ENCODE measurements around the gene CAPN7.

Gene CAPN7

GRCh38 chr3:15204005-15204404 lies 2.0 kb upstream of the CAPN7 start:
- no peak for DNase-seq

DNA sequence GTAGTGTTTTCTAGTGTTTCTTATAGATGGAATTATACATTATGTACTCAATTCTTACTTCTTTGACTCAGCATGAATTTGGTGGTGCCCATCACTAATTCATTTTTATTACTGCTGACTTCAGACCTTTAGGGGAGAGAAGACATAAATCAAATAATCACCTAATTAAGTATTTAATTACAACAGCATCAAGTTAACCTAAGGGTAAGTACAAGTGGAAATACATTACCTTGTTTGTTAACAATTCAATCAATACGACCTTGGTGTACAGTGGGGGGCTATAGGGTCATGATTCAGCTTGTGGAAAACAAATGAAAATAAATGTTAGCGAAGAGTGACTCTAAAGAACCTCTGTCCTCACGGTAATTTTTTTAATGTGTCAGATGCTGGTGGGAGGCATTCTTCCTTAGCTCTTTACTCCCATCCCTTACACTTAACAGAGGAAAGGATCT lies 538 bp upstream of the CAPN7 start:
- DNase-seq: no peak

GRCh38 chr3:15206662-15207576 lies 873 bp downstream of the CAPN7 start:
- no peak for DNase-seq

DNA sequence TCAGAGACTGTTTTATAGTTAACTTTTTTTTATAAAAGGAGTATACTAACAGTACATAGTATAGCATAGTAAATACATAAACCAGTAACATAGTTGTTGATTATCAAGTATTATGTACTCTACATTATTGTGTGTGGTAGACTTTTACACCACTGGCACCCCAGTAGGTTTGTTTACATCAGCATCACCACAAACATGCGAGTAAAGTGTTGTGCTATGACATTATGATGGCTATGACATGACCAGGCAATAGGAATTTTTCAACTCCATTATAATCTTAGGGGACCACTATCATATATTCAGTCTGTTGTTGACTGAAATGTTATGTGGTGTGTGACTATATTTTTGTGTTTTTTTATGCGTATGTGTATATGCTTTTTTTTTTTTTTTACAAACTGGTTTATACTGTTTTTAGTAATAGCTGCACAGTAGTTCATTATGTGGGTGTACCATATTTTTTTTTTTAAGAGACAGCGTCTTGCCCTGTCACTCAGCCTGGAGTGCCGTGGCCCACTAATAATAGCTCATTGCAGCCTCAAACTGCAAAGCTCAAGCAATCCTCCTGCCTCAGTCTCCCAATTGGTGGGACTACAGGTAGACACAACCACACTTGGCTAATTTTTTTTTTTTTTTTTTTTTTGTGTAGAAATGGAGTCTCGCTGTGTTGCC lies 1.9 kb downstream of the CAPN7 start:
- DNase-seq: no peak

GRCh38 chr3:15211937-15212336 lies 5.9 kb downstream of the CAPN7 start:
- no peak for DNase-seq

GRCh38 chr3:15214758-15215157 lies 8.7 kb downstream of the CAPN7 start:
- no peak for DNase-seq

GRCh38 chr3:15215996-15216395 lies 9.9 kb downstream of the CAPN7 start:
- DNase-seq: no peak

DNA sequence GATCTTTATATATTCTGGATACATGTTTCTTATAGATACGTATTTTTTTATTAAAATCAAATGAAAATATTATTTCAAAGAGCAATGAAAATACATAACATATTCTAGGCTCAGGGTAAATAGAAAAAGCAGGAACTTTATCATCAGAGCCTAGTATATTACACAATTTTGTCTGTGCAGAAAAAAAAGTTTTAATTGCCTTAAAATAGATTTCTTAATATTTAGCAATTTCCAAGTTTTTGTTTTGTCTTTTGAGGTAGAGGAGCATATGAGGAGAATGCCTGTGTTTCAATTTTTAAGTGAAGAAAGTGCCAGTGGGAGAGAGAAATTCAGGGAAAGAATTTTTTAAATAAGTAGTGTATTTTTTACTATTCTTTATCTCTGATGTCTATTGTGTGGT lies 10.5 kb downstream of the CAPN7 start:
- no peak for DNase-seq

DNA sequence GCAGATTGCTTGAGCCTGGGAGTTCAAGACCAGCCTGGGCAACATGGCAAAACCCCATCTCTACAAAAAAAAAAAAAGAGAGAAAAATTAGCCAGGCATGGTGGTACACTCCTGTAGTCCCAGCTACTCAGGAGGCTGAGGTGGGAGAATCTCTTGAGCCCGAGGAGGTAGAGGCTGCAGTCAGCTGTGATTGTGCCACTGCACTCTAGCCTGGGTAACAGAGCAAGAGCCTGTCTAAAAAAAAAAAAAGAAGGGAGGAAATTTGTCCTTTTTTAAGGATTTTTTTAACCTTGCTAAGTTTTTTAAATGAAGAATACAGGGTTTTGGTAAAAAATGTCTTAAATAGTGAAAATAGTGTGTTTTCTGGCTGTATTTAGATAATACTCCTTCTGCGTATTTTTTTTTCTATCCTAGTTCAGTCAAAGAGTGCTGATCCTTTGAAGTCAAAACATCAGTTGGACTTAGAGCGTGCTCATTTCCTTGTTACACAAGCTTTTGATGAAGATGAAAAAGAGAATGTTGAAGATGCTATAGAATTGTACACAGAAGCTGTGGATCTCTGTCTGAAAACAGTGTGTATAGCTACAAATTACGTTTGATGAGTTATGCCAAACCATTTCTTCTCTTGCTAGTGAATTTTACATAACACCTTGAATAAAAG lies 11.1 kb downstream of the CAPN7 start:
- DNase-seq: no peak

DNA sequence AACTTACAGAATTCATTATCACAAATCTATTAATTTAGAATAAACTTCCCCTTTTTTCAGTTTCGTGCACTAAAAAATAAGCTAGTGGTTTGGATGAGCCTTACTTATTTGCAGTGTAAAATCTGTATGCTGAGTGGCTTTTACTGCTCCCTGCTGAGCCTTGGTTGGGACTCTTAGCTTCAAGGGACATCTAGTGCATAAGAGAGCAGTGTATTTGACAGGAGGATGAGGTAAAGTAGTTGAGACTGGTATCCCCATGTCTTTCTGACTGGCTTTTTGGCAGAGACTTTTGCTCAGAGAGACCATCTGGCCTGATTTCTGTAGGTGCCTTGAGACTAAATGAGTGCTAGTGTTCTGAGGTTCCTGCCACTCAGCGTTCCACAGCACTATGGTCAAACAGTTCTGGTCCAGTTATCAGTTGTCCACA lies 11.8 kb downstream of the CAPN7 start:
- DNase-seq: no peak

DNA sequence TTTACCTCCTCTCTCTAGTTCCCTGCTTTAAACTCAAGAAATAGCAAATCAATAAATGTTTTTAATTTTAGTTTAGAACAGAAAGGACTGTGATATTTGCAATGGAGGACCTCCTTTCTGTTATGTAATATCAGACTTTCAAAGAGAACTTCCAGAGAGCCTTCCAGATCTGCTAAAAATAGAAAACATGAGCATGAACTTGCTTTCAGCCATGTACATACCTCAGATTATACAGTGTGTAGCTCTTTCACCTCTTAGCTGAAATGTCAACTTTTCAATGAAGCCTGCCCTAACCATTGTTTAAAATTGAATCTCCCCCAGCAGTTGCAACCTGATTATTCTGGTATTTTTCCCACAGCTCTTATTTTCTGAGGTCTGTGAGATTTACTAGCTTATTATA lies 12.6 kb downstream of the CAPN7 start:
- no peak for DNase-seq

GRCh38 chr3:15220056-15220455 lies 14.0 kb downstream of the CAPN7 start:
- DNase-seq: no peak

DNA sequence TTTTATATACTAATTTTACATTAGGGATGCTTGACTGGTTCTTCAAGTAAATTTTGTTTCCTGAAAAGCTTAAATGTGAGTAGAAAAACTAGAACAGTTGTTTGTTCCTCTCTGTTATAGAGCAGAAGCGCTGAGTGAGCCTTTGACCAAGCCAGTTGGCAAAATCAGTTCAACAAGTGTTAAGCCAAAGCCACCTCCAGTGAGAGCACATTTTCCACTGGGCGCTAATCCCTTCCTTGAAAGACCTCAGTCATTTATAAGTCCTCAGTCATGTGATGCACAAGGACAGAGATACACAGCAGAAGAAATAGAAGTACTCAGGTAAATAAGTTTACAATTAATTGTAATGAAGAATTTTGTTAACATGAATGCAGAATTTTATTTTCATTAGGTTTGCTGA lies 14.6 kb downstream of the CAPN7 start:
- no peak for DNase-seq

GRCh38 chr3:15221574-15222217 lies 15.7 kb downstream of the CAPN7 start:
- no peak for DNase-seq

DNA sequence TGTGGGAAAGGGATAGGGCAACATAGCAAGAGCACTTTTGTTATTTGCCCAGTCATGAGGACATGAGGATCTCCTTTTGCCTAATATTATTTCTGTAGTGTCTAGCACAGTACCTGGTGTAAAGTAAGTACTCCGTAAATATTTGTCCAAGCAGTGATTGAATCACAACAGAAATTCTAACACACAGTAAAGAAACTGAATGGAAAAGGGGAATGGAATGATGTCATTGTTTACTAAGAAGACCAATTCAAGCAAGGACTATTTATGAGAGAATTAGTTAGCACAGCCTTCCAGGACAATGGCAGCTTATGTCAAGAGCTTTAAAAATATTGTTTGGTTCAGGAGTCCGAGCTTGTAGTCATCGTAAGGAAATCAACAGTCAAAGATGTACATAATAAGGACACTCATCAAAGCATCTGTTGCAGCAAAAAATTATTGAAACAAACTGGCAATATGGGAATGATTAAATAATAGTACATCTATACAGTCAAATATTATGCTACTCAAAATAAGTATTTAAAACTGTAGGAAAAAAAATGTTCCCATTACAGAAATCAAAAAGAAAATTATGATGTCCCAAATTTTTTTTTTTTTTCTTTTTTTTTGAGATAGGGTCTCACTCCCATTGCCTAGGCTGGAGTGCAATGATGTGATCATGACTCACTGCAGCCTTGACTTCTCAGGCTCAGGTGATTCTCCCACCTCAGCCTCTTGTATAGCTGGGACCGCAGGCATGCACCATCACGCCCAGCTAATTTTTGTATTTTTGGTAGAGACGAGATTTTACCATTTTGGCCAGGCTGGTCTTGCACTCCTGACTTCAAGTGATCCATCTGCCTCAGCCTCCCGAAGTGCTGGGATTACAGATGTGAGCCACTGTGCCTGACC lies 17.9 kb downstream of the CAPN7 start:
- DNase-seq: no peak

DNA sequence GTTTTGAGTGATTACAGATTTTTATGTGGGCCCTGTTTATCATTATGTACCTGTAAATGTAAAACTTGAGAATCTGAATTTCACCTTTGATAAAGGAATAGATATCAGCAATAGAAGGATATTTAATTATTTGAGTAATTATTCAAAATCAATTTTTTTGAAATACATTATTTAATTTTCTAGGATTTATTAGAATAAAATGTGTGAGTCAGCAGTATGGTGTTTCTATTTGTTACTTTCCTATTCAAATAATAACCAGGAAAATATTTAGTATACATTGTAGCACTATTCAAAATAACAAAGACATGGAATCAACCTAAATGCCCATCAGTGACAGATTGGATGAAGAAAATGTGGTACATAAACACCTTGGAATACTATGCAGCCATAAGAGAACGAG lies 22.1 kb downstream of the CAPN7 start:
- DNase-seq: no peak

DNA sequence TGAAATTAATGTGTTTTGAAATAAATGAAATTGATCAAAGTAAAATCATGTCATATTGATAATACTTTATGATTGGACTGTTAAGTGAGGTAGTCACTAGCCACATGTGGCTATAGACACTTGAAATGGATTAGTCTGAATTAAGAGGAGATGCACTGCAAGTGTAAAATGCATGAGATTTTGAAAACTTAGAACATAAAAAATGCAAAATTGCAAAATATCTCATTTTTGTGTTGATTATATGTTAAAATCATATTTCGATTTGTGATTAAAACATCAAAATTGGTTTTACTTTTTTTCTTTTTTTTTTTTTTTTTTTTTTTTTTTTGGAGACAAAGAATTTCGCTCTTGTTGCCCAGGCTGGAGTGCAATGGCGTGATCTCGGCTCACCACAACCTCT lies 23.2 kb downstream of the CAPN7 start:
- no peak for DNase-seq

DNA sequence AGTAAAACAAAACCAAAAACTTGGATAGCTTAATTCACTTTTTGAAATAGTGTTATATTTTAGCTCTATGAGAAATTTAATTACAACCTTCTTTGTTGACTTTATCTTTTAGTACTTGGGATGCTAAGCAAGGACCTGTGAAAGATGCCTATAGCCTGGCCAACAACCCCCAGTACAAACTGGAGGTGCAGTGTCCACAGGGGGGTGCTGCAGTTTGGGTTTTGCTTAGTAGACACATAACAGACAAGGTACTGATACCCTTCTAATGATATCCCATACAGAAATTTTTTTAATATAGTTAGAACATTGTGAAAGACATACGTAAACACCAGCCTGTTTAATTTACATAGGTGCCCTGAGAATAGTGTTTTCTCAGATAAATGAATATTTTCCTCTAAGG lies 35.3 kb downstream of the CAPN7 start:
- peak; percentile 3 for DNase-seq

DNA sequence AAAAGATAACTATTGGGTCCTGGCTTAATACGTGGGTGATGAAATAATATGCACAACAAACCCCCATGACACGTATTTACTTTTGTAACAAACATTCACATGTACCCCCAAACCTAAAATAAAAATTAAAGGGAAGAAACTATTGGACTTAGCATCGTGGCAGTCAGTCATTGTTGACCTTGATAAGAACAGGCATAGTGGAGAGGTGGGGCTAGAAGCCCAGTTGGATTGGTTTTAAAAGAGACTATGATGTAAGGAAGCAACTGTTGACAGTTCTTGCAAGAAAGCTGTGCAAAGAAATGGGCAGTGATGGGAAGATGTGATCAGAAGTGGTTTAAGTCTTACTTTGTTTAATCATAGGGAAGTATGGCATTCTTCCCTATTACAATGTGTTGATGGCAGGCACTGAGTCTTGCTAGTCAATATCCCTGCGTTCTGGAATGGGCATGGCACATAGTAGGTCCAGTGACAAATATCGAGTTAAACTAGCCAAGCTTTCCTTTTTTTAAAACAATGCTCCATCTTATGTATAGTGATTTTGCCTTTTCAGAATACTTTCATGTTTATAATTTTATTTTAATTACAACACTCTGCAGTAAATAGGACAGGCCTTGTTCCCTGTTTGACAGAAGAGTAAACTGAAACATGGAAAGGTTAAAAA lies 37.9 kb downstream of the CAPN7 start:
- DNase-seq: no peak

DNA sequence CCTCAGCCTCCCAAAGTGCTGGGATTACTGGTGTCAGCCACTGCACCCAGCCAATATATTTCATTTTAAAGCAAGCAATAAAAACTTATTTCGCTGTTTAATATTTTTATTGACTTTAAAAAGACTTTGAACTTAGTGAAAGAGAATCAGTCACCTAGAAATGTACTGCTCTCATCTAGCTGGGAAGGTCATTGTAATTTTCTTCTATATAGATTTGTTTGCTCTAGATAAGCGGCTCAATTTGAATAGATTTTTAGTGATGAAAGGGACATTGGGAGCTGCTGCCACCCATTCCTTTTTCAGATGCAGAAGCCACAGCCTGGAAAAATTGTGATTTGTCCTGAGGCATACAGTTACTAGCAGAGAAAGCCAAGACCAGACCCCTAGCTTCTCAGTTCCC lies 40.1 kb downstream of the CAPN7 start:
- no peak for DNase-seq

DNA sequence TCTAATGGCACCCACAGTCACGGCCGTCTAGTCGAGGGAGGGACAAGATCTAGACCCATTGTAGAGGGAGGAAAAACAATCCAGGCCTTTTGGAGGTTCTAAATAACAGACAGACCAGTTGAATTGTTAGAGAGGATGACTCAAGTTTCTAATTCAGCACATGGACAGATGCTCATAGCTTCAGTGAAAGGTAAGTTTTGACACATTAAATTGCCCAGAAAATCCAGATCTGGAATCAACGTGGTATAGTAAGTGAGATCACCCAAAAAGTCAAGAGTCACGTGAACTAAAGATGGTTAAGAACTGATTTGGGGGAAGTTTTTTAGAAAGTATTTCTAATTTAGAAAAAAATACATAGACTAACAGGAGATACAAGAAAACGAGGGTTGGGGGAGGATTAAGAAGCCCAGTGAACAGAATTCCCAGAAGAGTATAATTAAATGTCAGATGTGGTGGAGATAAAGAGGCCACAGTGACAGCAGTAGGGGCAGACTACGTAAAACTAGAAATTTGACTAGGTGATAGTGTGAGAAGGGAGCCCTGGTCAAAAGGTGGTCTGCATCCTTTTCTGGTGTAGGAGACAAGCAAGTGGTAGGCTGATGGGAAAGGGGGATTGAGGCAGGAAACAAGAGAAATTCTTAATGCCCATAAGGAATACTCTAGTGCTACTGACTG lies 47.1 kb downstream of the CAPN7 start:
- no peak for DNase-seq
